ENCODE measurements around the gene ZNF274.

GRCh38 chr19:58166268-58166667 lies 16.6 kb upstream of the ZNF274 start:
- TF ChIP-seq, protein P1, sequence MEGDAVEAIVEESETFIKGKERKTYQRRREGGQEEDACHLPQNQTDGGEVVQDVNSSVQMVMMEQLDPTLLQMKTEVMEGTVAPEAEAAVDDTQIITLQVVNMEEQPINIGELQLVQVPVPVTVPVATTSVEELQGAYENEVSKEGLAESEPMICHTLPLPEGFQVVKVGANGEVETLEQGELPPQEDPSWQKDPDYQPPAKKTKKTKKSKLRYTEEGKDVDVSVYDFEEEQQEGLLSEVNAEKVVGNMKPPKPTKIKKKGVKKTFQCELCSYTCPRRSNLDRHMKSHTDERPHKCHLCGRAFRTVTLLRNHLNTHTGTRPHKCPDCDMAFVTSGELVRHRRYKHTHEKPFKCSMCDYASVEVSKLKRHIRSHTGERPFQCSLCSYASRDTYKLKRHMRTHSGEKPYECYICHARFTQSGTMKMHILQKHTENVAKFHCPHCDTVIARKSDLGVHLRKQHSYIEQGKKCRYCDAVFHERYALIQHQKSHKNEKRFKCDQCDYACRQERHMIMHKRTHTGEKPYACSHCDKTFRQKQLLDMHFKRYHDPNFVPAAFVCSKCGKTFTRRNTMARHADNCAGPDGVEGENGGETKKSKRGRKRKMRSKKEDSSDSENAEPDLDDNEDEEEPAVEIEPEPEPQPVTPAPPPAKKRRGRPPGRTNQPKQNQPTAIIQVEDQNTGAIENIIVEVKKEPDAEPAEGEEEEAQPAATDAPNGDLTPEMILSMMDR (conservative IDR thresholded peaks at IDR 0.05): no peak
- no peak for TF ChIP-seq EZH2 (IDR thresholded peaks at IDR 0.05; ENCODE audit: low read depth)
